RWPE2 (cell line): ENCODE results near the gene BRSK2.

Experiments used
- ATAC-seq: fragments of 200-7000 bp; cut with Tn5 transposase; 3 replicates; pipeline ENCODE4 v1.9.1; 2021; ENCODE audit warnings: low read depth
- DNase-seq: peaks from one replicate; pipeline ENCODE4 v3.0.0-alpha.2; 2020; ENCODE audit warnings: low spot score
- H3K27ac ChIP-seq: fragments of 450-650 bp; 2 replicates; pipeline ENCODE4 v1.5.1; 2017; ENCODE audit warnings: mild to moderate bottlenecking; ENCODE audit not compliant: poor library complexity, severe bottlenecking
- H3K27me3 ChIP-seq: fragments of 250-450 bp; sonication (Bioruptor Pico); 2 replicates; pipeline ENCODE4 v1.5.1; 2021; ENCODE audit warnings: mild to moderate bottlenecking, moderate library complexity; ENCODE audit not compliant: insufficient read depth, poor library complexity, severe bottlenecking
- H3K36me3 ChIP-seq: fragments of 250-450 bp; sonication (Bioruptor Pico); 2 replicates; pipeline ENCODE4 v1.5.1; 2020; ENCODE audit warnings: low read depth, mild to moderate bottlenecking, moderate library complexity
- H3K4me1 ChIP-seq: fragments of 250-450 bp; sonication (Bioruptor Pico); 2 replicates; pipeline ENCODE4 v1.5.1; 2021; ENCODE audit warnings: mild to moderate bottlenecking, moderate library complexity; ENCODE audit not compliant: insufficient read depth, poor library complexity, severe bottlenecking
- H3K4me3 ChIP-seq: fragments of 250-450 bp; sonication (Bioruptor Pico); 2 replicates; pipeline ENCODE4 v1.5.1; 2021; ENCODE audit warnings: mild to moderate bottlenecking, moderate library complexity; ENCODE audit not compliant: severe bottlenecking
- H3K9me3 ChIP-seq: fragments of 250-450 bp; sonication (Bioruptor Pico); 2 replicates; pipeline ENCODE4 v1.5.1; 2021; ENCODE audit warnings: mild to moderate bottlenecking, moderate library complexity; ENCODE audit not compliant: severe bottlenecking
- CTCF ChIP-seq: fragments of 450-650 bp; IDR thresholded peaks from one replicate; pipeline ENCODE4 v1.5.1; 2017; ENCODE audit warnings: mild to moderate bottlenecking, moderate library complexity; ENCODE audit not compliant: poor library complexity, severe bottlenecking

Gene BRSK2

GRCh38 chr11:1436468-1437039, 46.8 kb downstream of the BRSK2 start:
- ATAC-seq: no peak
- DNase-seq: no peak
- Histone ChIP-seq H3K4me3 (no peak overlapping the region), H3K9me3 (no peaks in the 10 kb centered on the region), H3K27ac (no peak overlapping the region), H3K4me1 (no peaks in the 10 kb centered on the region), H3K27me3 (no peaks in the 10 kb centered on the region), H3K36me3 (no peaks in the 10 kb centered on the region)
- TF ChIP-seq CTCF: no peak

- Histone ChIP-seq H3K4me1 (no peaks in the 10 kb centered on the region), H3K9me3 (no peaks in the 10 kb centered on the region), H3K27ac (no peak overlapping the region), H3K27me3 (no peaks in the 10 kb centered on the region), H3K4me3 (no peak overlapping the region), H3K36me3 (no peaks in the 10 kb centered on the region)
- ATAC-seq: peak; percentile 64
- TF ChIP-seq CTCF: no peak
- no peak for DNase-seq
Observed at GRCh38 chr11:1437500-1437899, 47.8 kb downstream of the BRSK2 start.

- Histone ChIP-seq H3K36me3 (no peaks in the 10 kb centered on the region), H3K4me3 (no peak overlapping the region), H3K27ac (no peak overlapping the region), H3K27me3 (no peaks in the 10 kb centered on the region), H3K4me1 (no peaks in the 10 kb centered on the region), H3K9me3 (no peaks in the 10 kb centered on the region)
- DNase-seq (no peak), ATAC-seq (no peak)
- TF ChIP-seq CTCF: no peak
Observed at GRCh38 chr11:1438261-1438966, 48.7 kb downstream of the BRSK2 start.

GRCh38 chr11:1438967-1439330, 49.2 kb downstream of the BRSK2 start:
- Histone ChIP-seq H3K4me3 (no peak overlapping the region), H3K36me3 (no peaks in the 10 kb centered on the region), H3K4me1 (no peaks in the 10 kb centered on the region), H3K27me3 (no peaks in the 10 kb centered on the region), H3K27ac (no peak overlapping the region), H3K9me3 (no peaks in the 10 kb centered on the region)
- ATAC-seq (no peak), DNase-seq (no peak)
- TF ChIP-seq CTCF: no peak

- Histone ChIP-seq H3K27me3 (no peaks in the 10 kb centered on the region), H3K4me3 (no peak overlapping the region), H3K27ac (no peak overlapping the region), H3K9me3 (no peaks in the 10 kb centered on the region), H3K4me1 (no peaks in the 10 kb centered on the region), H3K36me3 (no peaks in the 10 kb centered on the region)
- no peak for ATAC-seq
- TF ChIP-seq CTCF: no peak
- no peak for DNase-seq
Observed at GRCh38 chr11:1439341-1439740, 49.6 kb downstream of the BRSK2 start.
